ENCODE results near the gene SLC22A14. TPM values are rescaled to one million over a fixed set of nuclear protein-coding genes. Genes with fewer than 3 reads are reported as not detected.

Gene SLC22A14
- total and polyA plus RNA-seq, 9 of the 15 experiments (the other 6 are each of a cell fraction or from before 2014, with no cell fraction given) = 0.03 to 0.07 TPM; not detected in 7

GRCh38 chr3:38314764-38315487 is 32.8 kb downstream of the SLC22A14 start:
- Histone ChIP-seq H3K9me1 (ENCODE audit: control insufficient read depth, insufficient read depth, low read length) (no peaks in the 10 kb centered on the region), H3K4me1 (replicated peaks in 1 of 2; ENCODE audit: control insufficient read depth in 2 of 2, insufficient read depth in 2 of 2, low read length in 2 of 2) (peaks cover 0 to 7% of the 10 kb centered on the region in 2 experiments; a peak in 2 of 5 replicates), H3K27me3 (ENCODE audit: control insufficient read depth in 2 of 2, insufficient read depth in 2 of 2, low read length in 2 of 2) (peaks cover 21 to 84% of the 10 kb centered on the region in 2 experiments), H2AFZ (ENCODE audit: low read depth, low read length) (no peak overlapping the region), H3K79me2 (ENCODE audit: control insufficient read depth, insufficient read depth, low read length) (no peaks in the 10 kb centered on the region), H3K27ac (ENCODE audit: extremely low read depth, low read depth, low read length) (no peak overlapping the region), H3K36me3 (ENCODE audit: control insufficient read depth, insufficient read depth, low read length) (no peaks in the 10 kb centered on the region), H4K20me1 (replicated peaks; ENCODE audit: control insufficient read depth, insufficient read depth, low read length) (no peaks in the 10 kb centered on the region), H3K9ac (ENCODE audit: insufficient read depth in 1 of 2, low read depth in 2 of 2, low read length in 2 of 2) (no peak overlapping the region; a peak in 1 of 4 replicates), H3K4me3 (no peak overlapping the region), H3K4me2 (ENCODE audit: insufficient read depth, low read length) (no peak overlapping the region), H3K9me3 (replicated peaks; ENCODE audit: control insufficient read depth, insufficient read depth, low read depth, low read length) (no peaks in the 10 kb centered on the region)
- FAIRE-seq = no peak
- DNase-seq (ENCODE audit: extremely low read depth in 1 of 4, low spot score in 3 of 4) = no peak
- intact Hi-C loops (cut with micrococcal nuclease) (no loop called here), in situ Hi-C loops (cut with MboI) (no loop called here)
- ChIA-PET CTCF (ENCODE audit: low intra/inter-chr PET ratio) (no interaction called here), POLR2A (interaction anchor here (1.2 kb wide), 1 partner anchor 10 kb away, joined by 3 read pairs; no protein-coding TSS in a partner anchor)
- BruUV-seq (replicated peaks) = no TSS peak
- TF ChIP-seq GATAD2B (IDR thresholded peaks at IDR 0.05; ENCODE audit: borderline replicate concordance) = no peak
- no peak for TF ChIP-seq NR2C1 (IDR thresholded peaks at IDR 0.05)
- no peak for TF ChIP-seq NR2C1 (tag; IDR thresholded peaks at IDR 0.05)
- TF ChIP-seq BRD9 (IDR thresholded peaks at IDR 0.05; ENCODE audit: low read depth, partially characterized antibody) = no peak
- no peak for TF ChIP-seq VEZF1 (CRISPR knock-in tag; IDR thresholded peaks at IDR 0.05)
- TF ChIP-seq CCAR2 (IDR thresholded peaks at IDR 0.05; ENCODE audit: low read depth, low read length) = no peak
- no peak for TF ChIP-seq SIX5 (IDR thresholded peaks at IDR 0.05; ENCODE audit: borderline replicate concordance in 1 of 2, insufficient read depth in 1 of 2, low read depth in 1 of 2, low read length in 2 of 2)
- no peak for TF ChIP-seq ZFP36 (IDR thresholded peaks at IDR 0.05; ENCODE audit: low read depth, low read length, partially characterized antibody)
- TF ChIP-seq PML (IDR thresholded peaks at IDR 0.05; ENCODE audit: low read length) = no peak
- TF ChIP-seq ZNF232 (CRISPR knock-in tag; IDR thresholded peaks at IDR 0.05) = no peak
- no peak for TF ChIP-seq ZNF512 (tag; IDR thresholded peaks at IDR 0.05)
- no peak for TF ChIP-seq KAT8 (IDR thresholded peaks at IDR 0.05; ENCODE audit: low read depth)
- ATAC-seq = no peak; the same call in none of the 3 replicates
- 12% methylated on average over 5 of the region's 5 CpGs for WGBS (ENCODE audit: insufficient coverage, low coverage, missing lambda C conversion rate)

Data from K562 (cell line).